Panc1 (cell line): ENCODE results near the gene NR3C1.

Experiments
- POLR2AphosphoS5 ChIP-seq: IDR thresholded peaks from 2 replicates; pipeline ENCODE4 v1.6.1; 2012; ENCODE audit warnings: mild to moderate bottlenecking, low read depth, low read length, moderate library complexity
- REST ChIP-seq, 2 experiments: IDR thresholded peaks; 2 replicates each; pipeline ENCODE4 v1.6.1; 2011 to 2012; ENCODE audit warnings: low read depth in 2 of 2, control low read depth in 1 of 2, low read length in 1 of 2, mild to moderate bottlenecking in 1 of 2, moderate library complexity in 1 of 2; ENCODE audit not compliant: insufficient read depth in 1 of 2
- SIN3A ChIP-seq: IDR thresholded peaks from 2 replicates; pipeline ENCODE4 v1.6.1; 2012; ENCODE audit warnings: low read depth, mild to moderate bottlenecking, low read length, moderate library complexity, borderline replicate concordance; ENCODE audit not compliant: insufficient read depth
- TCF7L2 ChIP-seq: IDR thresholded peaks from 2 replicates; pipeline ENCODE4 v1.6.1; 2011; ENCODE audit warnings: mild to moderate bottlenecking, low read depth, low read length, inconsistent platforms
- TF ChIP-seq, protein P1 (sequence below): fragments of 450-650 bp; IDR thresholded peaks from 2 replicates; pipeline ENCODE4 v1.5.1; 2017; ENCODE audit warnings: mild to moderate bottlenecking

DNA sequence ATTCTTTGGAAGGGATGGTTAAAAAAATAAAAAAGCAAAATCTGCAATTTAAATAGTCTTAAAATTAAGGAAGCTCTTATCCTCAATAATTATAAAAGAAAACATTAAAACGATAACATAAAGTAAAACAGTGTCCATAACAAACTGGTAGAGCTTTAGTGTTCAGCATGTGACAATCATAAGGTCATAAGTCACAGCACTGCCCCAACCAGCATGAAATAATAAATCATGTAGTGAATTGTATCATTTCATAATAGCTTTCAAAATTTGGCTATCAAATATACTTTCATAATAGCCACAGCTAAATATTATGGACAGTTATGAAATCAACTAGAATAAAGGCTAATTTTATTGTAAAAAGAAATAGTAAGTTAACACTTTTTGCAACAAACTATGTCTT is 10.0 kb downstream of the NR3C1 start:
- TF ChIP-seq, protein P1, sequence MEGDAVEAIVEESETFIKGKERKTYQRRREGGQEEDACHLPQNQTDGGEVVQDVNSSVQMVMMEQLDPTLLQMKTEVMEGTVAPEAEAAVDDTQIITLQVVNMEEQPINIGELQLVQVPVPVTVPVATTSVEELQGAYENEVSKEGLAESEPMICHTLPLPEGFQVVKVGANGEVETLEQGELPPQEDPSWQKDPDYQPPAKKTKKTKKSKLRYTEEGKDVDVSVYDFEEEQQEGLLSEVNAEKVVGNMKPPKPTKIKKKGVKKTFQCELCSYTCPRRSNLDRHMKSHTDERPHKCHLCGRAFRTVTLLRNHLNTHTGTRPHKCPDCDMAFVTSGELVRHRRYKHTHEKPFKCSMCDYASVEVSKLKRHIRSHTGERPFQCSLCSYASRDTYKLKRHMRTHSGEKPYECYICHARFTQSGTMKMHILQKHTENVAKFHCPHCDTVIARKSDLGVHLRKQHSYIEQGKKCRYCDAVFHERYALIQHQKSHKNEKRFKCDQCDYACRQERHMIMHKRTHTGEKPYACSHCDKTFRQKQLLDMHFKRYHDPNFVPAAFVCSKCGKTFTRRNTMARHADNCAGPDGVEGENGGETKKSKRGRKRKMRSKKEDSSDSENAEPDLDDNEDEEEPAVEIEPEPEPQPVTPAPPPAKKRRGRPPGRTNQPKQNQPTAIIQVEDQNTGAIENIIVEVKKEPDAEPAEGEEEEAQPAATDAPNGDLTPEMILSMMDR, result no peak
- no peak for TF ChIP-seq POLR2AphosphoS5
- no peak for TF ChIP-seq TCF7L2
- no peak for TF ChIP-seq SIN3A
- TF ChIP-seq REST (IDR thresholded peaks at IDR 0.05; ENCODE audit: insufficient read depth in 1 of 2, low read depth in 2 of 2, low read length in 1 of 2), result no peak
